ENCODE measurements around the gene SUSD3.

SUSD3 gene

GRCh38 chr9:93053781-93054331 lies 4.6 kb upstream of the SUSD3 start:
- no peak for DNase-seq

GRCh38 chr9:93054758-93055704 lies 3.5 kb upstream of the SUSD3 start:
- DNase-seq: no peak

GRCh38 chr9:93057042-93057702 lies 1.3 kb upstream of the SUSD3 start:
- no peak for DNase-seq

DNA sequence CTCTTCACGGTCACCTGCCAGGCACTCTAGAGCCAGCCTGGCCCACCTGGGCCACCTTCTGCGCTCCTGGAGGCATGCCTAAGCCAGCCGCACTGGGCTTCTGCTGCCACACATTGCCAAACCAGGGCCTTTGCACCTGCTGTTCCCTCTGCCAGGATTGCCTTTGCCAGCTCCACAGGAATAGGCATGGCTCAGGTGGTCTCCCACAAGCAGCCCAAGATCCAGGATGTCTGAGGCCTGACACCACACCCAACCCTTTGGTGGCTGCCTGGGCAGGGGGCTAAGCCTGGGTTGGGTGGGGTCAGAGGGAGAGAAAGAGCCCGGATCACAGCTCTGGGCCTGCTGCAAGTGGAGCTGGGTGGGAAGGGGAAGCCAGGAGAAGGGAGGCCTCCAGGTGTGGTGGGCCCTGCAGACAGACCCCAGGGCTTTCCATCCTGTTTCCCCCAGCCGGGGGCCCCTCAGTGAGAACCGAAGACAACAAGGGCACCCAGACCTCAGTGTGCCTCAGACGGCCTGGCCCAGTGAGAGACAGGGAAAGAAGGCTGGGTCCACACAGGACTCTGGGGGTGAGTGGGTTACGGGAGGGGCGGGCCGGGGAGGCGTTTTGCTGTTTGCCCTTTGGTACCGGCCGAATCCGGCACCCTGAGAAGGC lies 672 bp upstream of the SUSD3 start:
- no peak for DNase-seq

- no peak for DNase-seq
Observed at GRCh38 chr9:93059011-93059714, 662 bp downstream of the SUSD3 start.

- no peak for DNase-seq
Observed at GRCh38 chr9:93059715-93060578, 1.4 kb downstream of the SUSD3 start.

DNA sequence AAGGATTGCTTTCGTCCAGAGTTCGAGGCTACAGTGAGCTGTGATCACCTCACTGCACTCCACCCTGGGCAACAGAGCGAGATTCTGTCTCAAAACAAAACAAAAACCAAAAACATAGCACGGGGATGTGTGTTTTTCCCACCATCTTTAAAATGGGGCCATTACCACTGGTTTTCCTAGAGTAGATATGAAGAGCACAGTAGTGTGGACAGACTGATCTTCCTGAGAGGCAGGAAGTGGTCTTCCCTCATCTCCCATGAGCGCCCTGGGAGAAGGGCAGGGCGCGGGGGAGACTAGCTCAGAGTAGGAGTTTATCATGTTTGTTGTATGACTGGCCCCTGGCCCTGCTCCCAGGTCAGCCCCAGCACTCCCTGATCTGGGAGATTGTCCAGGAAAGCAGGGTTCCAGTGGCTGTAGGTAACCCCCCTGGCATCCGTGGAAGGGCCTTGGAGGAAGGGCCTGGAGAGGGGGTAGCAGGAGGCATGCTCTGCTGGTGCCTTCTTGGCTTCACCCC lies 2.3 kb downstream of the SUSD3 start:
- no peak for DNase-seq

DNA sequence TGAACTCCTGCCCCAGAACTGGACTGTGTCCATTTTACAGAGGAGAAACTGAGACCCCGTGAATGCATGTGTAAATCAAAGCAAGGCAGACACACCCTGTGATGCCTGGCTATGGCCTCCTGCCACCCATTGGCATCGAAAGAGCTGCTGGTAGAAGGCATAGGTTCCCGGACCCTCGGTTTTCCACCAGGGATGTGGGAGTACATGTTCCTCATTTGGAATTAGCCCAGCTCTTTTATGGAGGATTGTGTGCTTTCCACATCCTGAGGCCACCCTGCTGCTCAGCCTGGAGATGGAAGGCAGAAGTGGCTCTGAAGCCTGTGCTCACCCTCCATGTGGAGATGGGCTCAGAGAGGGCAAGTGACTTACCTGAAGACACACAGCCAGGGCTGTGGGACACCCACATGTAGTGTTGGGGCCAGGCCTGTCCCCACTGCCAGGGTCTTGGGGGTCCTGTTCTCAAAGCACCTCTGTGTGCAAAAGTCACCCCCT lies 2.8 kb downstream of the SUSD3 start:
- DNase-seq: no peak

GRCh38 chr9:93061791-93062763 lies 3.6 kb downstream of the SUSD3 start:
- DNase-seq: no peak

DNA sequence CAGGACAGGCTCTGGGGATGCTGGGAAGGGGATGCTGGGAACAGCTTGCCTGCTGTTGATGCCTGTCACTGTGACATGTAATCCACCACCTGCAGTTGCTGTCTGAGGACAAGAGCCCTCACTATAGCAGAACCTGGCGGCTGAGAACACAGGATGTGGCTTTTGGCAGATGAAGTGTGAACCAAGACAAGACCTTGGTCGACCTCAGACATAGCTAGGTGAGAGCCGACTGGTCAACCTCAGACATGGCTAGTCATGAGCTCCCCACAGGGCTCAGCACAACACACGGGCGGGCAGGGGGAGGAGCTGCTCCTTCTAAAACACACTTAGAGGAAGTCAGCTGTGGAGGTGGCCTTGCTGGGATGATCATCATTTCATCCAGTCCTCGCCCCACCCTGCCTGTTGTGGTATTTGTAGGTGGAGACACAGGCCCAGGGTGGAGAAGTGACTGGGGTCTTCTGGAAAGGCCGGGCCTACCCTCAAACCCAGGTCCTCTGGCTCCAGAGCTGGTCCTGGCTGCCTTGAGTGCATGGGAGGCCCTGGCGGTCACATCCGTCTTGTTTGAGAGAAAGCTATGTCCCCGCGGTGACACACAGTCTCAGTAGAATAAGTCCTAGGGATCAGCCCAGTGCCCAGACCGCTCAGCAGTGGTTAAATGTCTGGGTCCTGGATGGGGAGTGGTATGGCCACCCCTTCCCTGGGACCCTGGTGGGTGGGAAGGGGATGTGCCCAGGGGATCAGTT lies 6.1 kb downstream of the SUSD3 start:
- no peak for DNase-seq

GRCh38 chr9:93065135-93065720 lies 6.7 kb downstream of the SUSD3 start:
- DNase-seq: no peak

GRCh38 chr9:93066978-93067603 lies 8.6 kb downstream of the SUSD3 start:
- no peak for DNase-seq

DNA sequence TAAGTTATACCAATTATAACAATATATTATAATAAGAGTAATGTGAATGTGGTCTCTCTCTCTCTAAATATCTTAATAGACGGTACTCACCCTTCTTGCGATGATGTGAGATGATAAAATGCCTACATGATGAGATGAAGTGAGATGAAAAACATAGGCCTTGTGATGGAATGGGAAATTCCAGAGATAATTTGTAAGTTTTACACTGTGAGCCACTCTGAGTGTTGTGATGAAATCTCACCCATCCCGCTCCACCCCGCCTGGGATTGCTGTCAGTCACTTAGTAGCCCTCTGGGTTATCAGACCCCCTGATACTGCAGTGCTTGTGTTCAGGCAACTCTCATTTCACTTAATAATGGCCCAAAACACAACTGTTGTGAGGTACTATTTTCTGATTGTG lies 10.5 kb downstream of the SUSD3 start:
- no peak for DNase-seq

DNA sequence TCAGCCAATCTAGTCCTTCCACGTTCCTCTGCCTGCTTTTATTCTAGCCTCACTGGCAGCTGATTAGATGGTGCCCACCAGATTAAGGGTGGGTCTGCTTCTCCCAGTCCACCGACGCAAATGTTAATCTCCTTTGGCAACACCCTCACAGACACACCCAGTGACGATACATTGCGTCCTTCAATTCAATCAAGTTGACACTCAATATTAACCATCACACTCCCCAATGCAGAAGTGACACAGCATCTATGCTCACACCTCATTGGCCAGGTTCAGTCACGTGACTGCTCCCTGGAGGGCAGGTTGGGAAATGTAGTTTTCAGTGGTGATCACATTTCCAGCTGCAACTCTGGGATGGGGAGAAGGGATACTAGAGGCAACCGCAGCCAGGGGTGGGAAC lies 13.0 kb downstream of the SUSD3 start:
- no peak for DNase-seq

DNA sequence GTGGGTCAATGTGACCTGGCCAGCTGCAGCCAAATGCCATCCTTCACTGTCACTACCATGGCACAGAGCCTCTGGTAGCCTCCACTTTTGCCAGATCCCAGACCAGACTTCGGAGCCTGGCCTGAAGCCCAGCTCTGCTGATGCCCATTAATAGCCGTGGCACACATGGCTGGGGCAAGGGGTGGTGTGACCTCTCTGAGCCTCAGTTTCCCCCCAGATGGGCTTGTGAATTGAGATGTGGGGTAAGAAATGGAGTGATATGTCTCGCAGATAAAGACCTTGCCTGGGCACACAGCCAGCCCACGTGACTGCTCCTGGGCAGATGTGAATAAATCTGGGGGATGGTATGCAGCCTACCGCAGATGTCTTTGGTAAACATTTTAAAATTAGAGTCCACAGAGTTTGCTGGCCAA lies 13.9 kb downstream of the SUSD3 start:
- DNase-seq: peak; percentile 52

DNA sequence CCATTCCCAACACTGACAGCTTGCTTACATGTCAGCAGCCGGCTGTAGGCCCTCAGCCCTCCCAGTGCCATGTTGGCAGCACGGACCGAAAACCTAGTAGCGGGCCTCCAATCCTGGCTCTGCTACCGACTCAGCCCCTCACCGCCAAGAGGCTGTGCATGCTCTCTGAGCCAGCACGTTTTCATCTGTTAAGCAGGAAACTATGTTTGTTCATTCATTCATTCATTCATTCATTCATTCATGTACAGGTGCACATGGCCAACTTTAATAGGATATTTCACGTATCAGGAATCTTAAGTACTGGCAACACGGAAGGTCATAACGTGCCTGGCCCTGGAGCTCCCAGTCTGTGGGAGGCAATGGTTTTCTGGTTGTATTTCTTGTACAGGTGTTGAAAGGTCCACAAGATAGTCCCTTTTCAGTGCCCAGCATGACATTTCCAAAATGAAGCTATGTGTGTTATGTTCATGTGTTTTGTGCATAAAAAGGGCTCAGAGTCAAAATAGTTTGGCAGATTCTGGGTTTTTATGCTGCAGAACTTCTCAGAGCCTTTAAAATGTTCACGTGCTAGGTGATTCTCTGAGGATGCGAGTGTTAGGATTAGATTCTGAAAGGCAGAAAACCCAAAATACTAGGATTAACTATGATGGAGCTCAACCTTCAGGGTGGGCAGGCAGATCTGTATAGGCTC lies 17.7 kb downstream of the SUSD3 start:
- DNase-seq: no peak

GRCh38 chr9:93076792-93077128 lies 18.3 kb downstream of the SUSD3 start:
- no peak for DNase-seq

- no peak for DNase-seq
Observed at GRCh38 chr9:93077367-93077766, 18.9 kb downstream of the SUSD3 start.
